Skeletal muscle satellite cell (primary cell): Measurements from ENCODE around the gene SCGB1D1.

Source experiments
- H3K27me3 ChIP-seq: 2 replicates; pipeline ENCODE4 v1.7.0; 2013; ENCODE audit warnings: low read length; ENCODE audit not compliant: control insufficient read depth, insufficient read depth
- H3K36me3 ChIP-seq: 2 replicates; pipeline ENCODE4 v1.7.0; 2013; ENCODE audit warnings: mild to moderate bottlenecking, control low read depth, low read length; ENCODE audit not compliant: insufficient read depth
- H3K4me1 ChIP-seq: 2 replicates; pipeline ENCODE4 v1.7.0; 2013; ENCODE audit warnings: low read length; ENCODE audit not compliant: control insufficient read depth, insufficient read depth
- H3K4me2 ChIP-seq: 2 replicates; pipeline ENCODE4 v1.7.0; 2013; ENCODE audit warnings: mild to moderate bottlenecking, low read length
- H3K4me3 ChIP-seq: 2 replicates; pipeline ENCODE4 v1.7.0; 2013; ENCODE audit warnings: low read length
- H3K9ac ChIP-seq: 2 replicates; pipeline ENCODE4 v1.7.0; 2013; ENCODE audit warnings: mild to moderate bottlenecking, low read depth, low read length, moderate library complexity
- H3K9me3 ChIP-seq: replicated peaks from 2 replicates; pipeline ENCODE4 v1.7.0; 2013; ENCODE audit warnings: mild to moderate bottlenecking, control low read depth, low read length

Gene SCGB1D1

DNA sequence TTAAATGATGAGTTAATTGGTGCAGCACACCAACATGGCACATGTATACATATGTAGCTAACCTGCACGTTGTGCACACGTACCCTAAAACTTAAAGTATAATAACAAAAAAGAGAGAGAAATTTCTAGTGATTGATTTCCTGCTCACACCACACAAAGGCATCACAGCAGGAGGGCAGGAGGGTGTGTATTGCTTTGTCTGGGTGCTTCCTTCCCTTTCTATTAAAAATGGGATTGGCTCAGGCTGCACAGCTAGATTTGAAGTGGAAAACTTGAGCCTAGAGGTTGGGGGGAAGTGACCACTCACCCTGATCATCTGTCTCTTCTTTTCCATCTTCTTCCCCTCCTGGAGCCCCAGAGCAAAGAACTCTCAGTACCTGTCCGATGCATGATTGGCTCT lies 51.1 kb downstream of the SCGB1D1 start:
- Histone ChIP-seq H3K4me3 (no peak overlapping the region), H3K4me1 (no peaks in the 10 kb centered on the region), H3K4me2 (no peak overlapping the region), H3K27me3 (peaks cover 36% of the 10 kb centered on the region), H3K9me3 (no peaks in the 10 kb centered on the region), H3K36me3 (no peaks in the 10 kb centered on the region), H3K9ac (no peak overlapping the region)

DNA sequence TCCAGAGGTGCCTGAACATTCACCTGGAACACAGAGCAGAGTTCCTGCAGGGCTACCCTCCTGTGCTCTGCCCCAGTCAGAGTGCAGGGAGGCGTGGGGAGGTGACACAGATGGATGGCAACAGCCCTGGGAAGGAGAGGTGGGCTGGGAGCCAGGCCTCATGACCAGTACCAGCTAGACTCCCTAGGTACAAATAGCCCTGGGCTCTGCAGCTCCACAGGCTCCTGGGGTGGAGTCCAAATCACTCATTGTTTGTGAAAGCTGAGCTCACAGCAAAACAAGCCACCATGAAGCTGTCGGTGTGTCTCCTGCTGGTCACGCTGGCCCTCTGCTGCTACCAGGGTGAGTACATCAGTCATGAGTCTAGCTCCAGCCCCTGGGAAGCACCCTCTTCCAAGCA lies 52.0 kb downstream of the SCGB1D1 start, which contains the start of gene SCGB1D2:
TSS of gene SCGB1D2 (plus strand) at position 219 of the 400 bp plus-strand sequence. CDS start at position 288, 69 bp downstream.
- Histone ChIP-seq H3K36me3 (no peaks in the 10 kb centered on the region), H3K4me1 (no peaks in the 10 kb centered on the region), H3K9ac (no peak within 1 kb of the TSS), H3K9me3 (no peaks in the 10 kb centered on the region), H3K27me3 (peaks cover 28% of the 10 kb centered on the region), H3K4me3 (no peak within 1 kb of the TSS), H3K4me2 (no peak within 1 kb of the TSS)
